Tibial nerve (tissue), 3 donors: ENCODE data around the gene PRKCH.

Experiments
- POLR2A ChIP-seq, 2 donors: fragments of 450-650 bp; IDR thresholded peaks; one replicate each; pipeline ENCODE4 v1.6.1; 2017; ENCODE audit warnings: antibody characterized with exemption in 2 of 2, mild to moderate bottlenecking in 2 of 2, moderate library complexity in 2 of 2
- TF ChIP-seq, protein P1 (sequence below), 5 experiments: fragments of 200-600 bp in 3 of 5; fragments of 450-650 bp in 2 of 5; sonication (generic) in 3 of 5; IDR thresholded peaks; one replicate each; pipeline ENCODE4 v1.5.1; 2016 to 2019; ENCODE audit warnings: antibody characterized with exemption in 5 of 5, mild to moderate bottlenecking in 3 of 5, moderate library complexity in 2 of 5

- no peak for TF ChIP-seq POLR2A (IDR thresholded peaks at IDR 0.05)
- TF ChIP-seq, protein P1, sequence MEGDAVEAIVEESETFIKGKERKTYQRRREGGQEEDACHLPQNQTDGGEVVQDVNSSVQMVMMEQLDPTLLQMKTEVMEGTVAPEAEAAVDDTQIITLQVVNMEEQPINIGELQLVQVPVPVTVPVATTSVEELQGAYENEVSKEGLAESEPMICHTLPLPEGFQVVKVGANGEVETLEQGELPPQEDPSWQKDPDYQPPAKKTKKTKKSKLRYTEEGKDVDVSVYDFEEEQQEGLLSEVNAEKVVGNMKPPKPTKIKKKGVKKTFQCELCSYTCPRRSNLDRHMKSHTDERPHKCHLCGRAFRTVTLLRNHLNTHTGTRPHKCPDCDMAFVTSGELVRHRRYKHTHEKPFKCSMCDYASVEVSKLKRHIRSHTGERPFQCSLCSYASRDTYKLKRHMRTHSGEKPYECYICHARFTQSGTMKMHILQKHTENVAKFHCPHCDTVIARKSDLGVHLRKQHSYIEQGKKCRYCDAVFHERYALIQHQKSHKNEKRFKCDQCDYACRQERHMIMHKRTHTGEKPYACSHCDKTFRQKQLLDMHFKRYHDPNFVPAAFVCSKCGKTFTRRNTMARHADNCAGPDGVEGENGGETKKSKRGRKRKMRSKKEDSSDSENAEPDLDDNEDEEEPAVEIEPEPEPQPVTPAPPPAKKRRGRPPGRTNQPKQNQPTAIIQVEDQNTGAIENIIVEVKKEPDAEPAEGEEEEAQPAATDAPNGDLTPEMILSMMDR (IDR thresholded peaks at IDR 0.05): no peak
These were observed 131.9 kb downstream of the PRKCH start for GRCh38 chr14:61453103-61453767.
